ENCODE measurements around the gene GPC5. TPM values are rescaled to one million over a fixed set of nuclear protein-coding genes. Genes with fewer than 3 reads are reported as not detected.

The GPC5 gene
- total and polyA plus RNA-seq, 2 of the 13 experiments (the other 11 are each of a cell fraction or from before 2014, with no cell fraction given) = 0.02 to 0.07 TPM

DNA sequence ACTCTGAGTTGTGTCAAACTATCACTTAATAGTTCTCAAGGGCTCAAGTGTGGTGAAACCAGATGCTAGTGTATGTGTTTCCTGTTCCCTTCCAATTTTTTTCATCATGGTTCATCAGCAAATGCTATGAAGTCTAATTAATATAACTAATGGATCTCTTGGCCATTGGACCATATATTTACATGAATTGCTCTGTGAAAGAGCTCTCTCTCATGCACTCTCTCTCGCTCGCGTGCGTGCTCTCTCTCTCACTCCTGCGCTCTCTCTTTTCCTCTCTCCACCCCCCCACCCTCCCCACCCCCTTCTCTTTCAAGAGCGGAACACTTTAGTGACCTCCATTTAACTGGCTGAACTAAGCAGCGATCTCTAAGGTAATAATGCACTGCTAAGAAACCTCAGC lies 1281.2 kb downstream of the GPC5 start (continued):
- no peak for TF ChIP-seq PCBP2 (optimal IDR thresholded peaks at IDR 0.05; ENCODE audit: low read depth, low read length, poor library complexity, severe bottlenecking)

DNA sequence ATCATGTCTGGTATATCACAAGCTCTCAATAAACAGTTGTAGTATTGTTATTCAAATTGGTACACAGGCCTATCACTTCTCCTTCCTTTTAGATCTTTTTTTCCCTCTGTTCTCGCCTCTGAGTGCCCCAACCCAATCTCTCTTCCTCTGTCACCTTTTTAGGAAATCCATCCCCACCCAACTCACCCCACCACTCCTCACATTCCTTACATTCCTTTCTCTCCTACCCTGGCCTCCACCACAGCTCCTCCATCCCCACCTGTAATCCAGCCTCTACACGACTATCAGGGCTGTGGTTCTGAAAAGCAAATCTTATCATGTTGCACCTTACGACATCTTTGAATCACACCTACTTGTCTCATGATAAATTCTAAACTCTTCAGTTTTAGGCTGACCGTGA lies 1282.8 kb downstream of the GPC5 start:
- no peak overlapping the region for H3K4me3 ChIP-seq (replicated peaks in 1 of 3; ENCODE audit: insufficient read depth in 1 of 3, low read depth in 2 of 3, low read length in 3 of 3)
- H3K4me1 ChIP-seq (ENCODE audit: insufficient read depth, low read length) = no peaks in the 10 kb centered on the region
- no peak overlapping the region for H3K4me2 ChIP-seq (ENCODE audit: low read depth, low read length)
- no peaks in the 10 kb centered on the region for H3K9me3 ChIP-seq (ENCODE audit: low read length)
- DNase-seq (ENCODE audit: low spot score) (no peak), FAIRE-seq (no peak), ATAC-seq (no peak)
- no peak overlapping the region for H3K9ac ChIP-seq (ENCODE audit: insufficient read depth, low read depth, low read length)
- H2AFZ ChIP-seq (ENCODE audit: low read length) = no peak overlapping the region
- H3K27me3 ChIP-seq (ENCODE audit: control insufficient read depth in 1 of 2, insufficient read depth in 2 of 2, low read length in 2 of 2) = no peaks in the 10 kb centered on the region; a peak in 1 of 5 replicates
- ChIA-PET CTCF (ENCODE audit: low intra/inter-chr PET ratio, low total read pairs) (no interaction called here), POLR2A (no interaction called here)
- WGBS (ENCODE audit: low lambda C conversion rate) = 30% methylated on average over 4 of the region's 4 CpGs
- no peaks in the 10 kb centered on the region for H4K20me1 ChIP-seq (ENCODE audit: insufficient read depth, low read length)
- intact Hi-C loops (cut with micrococcal nuclease; ENCODE audit: unreplicated experiment) = no loop called here
- BruUV-seq (replicated peaks) = no TSS peak
- in situ Hi-C loops (cut with HindIII; ENCODE audit: extremely low pct_ligation_motif_present, low pct_unique_long_range_greater_than_20kb) = no loop called here
- H3K36me3 ChIP-seq (replicated peaks in 1 of 2; ENCODE audit: control insufficient read depth in 1 of 2, insufficient read depth in 2 of 2, low read length in 2 of 2) = no peaks in the 10 kb centered on the region
- H3K27ac ChIP-seq (ENCODE audit: extremely low read length, insufficient read depth, low read length) = no peak overlapping the region
- H3K79me2 ChIP-seq (ENCODE audit: insufficient read depth, low read length) = no peaks in the 10 kb centered on the region
- TF ChIP-seq ZIK1 (CRISPR knock-in tag; IDR thresholded peaks at IDR 0.05; ENCODE audit: borderline replicate concordance, low read depth) = no peak
- no peak for TF ChIP-seq ZNF432 (CRISPR knock-in tag; IDR thresholded peaks at IDR 0.05; ENCODE audit: borderline replicate concordance)
- no peak for TF ChIP-seq ZNF232 (CRISPR knock-in tag; IDR thresholded peaks at IDR 0.05; ENCODE audit: borderline replicate concordance)
- TF ChIP-seq TARDBP (CRISPR knock-in tag; IDR thresholded peaks at IDR 0.05) = no peak
- TF ChIP-seq, protein P1, sequence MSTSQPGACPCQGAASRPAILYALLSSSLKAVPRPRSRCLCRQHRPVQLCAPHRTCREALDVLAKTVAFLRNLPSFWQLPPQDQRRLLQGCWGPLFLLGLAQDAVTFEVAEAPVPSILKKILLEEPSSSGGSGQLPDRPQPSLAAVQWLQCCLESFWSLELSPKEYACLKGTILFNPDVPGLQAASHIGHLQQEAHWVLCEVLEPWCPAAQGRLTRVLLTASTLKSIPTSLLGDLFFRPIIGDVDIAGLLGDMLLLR (CRISPR knock-in tag; IDR thresholded peaks at IDR 0.05) = no peak
- TF ChIP-seq, protein P2, sequence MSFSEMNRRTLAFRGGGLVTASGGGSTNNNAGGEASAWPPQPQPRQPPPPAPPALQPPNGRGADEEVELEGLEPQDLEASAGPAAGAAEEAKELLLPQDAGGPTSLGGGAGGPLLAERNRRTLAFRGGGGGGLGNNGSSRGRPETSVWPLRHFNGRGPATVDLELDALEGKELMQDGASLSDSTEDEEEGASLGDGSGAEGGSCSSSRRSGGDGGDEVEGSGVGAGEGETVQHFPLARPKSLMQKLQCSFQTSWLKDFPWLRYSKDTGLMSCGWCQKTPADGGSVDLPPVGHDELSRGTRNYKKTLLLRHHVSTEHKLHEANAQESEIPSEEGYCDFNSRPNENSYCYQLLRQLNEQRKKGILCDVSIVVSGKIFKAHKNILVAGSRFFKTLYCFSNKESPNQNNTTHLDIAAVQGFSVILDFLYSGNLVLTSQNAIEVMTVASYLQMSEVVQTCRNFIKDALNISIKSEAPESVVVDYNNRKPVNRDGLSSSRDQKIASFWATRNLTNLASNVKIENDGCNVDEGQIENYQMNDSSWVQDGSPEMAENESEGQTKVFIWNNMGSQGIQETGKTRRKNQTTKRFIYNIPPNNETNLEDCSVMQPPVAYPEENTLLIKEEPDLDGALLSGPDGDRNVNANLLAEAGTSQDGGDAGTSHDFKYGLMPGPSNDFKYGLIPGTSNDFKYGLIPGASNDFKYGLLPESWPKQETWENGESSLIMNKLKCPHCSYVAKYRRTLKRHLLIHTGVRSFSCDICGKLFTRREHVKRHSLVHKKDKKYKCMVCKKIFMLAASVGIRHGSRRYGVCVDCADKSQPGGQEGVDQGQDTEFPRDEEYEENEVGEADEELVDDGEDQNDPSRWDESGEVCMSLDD (CRISPR knock-in tag; IDR thresholded peaks at IDR 0.05; ENCODE audit: borderline replicate concordance) = no peak
- no peak for TF ChIP-seq ZFP90 (CRISPR knock-in tag; IDR thresholded peaks at IDR 0.05; ENCODE audit: borderline replicate concordance)
- TF ChIP-seq TBX2 (CRISPR knock-in tag; IDR thresholded peaks at IDR 0.05; ENCODE audit: borderline replicate concordance) = no peak
- TF ChIP-seq ZFP82 (CRISPR knock-in tag; IDR thresholded peaks at IDR 0.05; ENCODE audit: borderline replicate concordance) = no peak
- no peak for TF ChIP-seq RAD21 (CRISPR knock-in tag; IDR thresholded peaks at IDR 0.05)
- TF ChIP-seq ZNF569 (CRISPR knock-in tag; IDR thresholded peaks at IDR 0.05; ENCODE audit: borderline replicate concordance) = no peak
- no peak for TF ChIP-seq ONECUT2 (CRISPR knock-in tag; IDR thresholded peaks at IDR 0.05)
- no peak for TF ChIP-seq ZMYM2 (CRISPR knock-in tag; IDR thresholded peaks at IDR 0.05)
- no peak for TF ChIP-seq ZNF329 (CRISPR knock-in tag; IDR thresholded peaks at IDR 0.05; ENCODE audit: low read depth)
- no peak for TF ChIP-seq ZNF75D (CRISPR knock-in tag; IDR thresholded peaks at IDR 0.05; ENCODE audit: borderline replicate concordance)
- no peak for TF ChIP-seq SP2 (CRISPR knock-in tag; IDR thresholded peaks at IDR 0.05)
- no peak for TF ChIP-seq SRSF9 (IDR thresholded peaks at IDR 0.05; ENCODE audit: borderline replicate concordance, insufficient read depth, low read depth, low read length, poor library complexity, severe bottlenecking)
- TF ChIP-seq, protein P3, sequence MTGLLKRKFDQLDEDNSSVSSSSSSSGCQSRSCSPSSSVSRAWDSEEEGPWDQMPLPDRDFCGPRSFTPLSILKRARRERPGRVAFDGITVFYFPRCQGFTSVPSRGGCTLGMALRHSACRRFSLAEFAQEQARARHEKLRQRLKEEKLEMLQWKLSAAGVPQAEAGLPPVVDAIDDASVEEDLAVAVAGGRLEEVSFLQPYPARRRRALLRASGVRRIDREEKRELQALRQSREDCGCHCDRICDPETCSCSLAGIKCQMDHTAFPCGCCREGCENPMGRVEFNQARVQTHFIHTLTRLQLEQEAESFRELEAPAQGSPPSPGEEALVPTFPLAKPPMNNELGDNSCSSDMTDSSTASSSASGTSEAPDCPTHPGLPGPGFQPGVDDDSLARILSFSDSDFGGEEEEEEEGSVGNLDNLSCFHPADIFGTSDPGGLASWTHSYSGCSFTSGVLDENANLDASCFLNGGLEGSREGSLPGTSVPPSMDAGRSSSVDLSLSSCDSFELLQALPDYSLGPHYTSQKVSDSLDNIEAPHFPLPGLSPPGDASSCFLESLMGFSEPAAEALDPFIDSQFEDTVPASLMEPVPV (CRISPR knock-in tag; IDR thresholded peaks at IDR 0.05) = no peak

Measured in HepG2 (cell line).